Cardiac fibroblast (primary cell): ENCODE measurements around the gene LCLAT1.

ENCODE experiments used
- DNase-seq, 2 donors: peaks; one replicate each; pipeline versions ENCODE4 v3.0.0 to v3.0.0-alpha.2; 2010; ENCODE audit warnings: low read depth in 2 of 2
- H3K4me3 ChIP-seq, 2 donors: replicated peaks in 1 of 2; 1 replicate in 1 of 2; 2 replicates in 1 of 2; pipeline ENCODE4 v1.5.1; 2011; ENCODE audit warnings: low read depth in 2 of 2, low read length in 2 of 2, mild to moderate bottlenecking in 2 of 2, moderate library complexity in 1 of 2
- TF ChIP-seq, protein P1 (sequence below): IDR thresholded peaks from one replicate; pipeline ENCODE4 v1.5.1; 2011; ENCODE audit warnings: low read depth, mild to moderate bottlenecking, low read length, inconsistent platforms

Gene LCLAT1

DNA sequence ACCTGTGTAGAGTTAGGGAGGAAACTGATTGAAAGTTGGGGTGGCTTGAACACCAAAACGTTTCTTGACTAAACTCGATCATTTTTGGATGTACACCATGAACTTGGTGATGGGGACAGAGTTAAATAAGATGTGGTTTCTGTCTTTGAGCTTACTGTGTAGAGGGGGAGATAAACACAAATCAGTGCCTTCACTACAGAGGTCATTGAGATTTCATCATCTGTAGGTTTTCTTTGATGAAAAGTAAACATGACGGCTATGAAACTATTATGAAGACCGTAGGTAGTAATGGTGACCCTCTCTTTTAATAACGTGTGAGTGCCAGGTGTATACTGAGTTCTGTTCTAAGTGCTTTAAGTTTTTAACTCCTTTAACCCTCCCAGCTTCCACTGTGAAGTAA lies 6.5 kb downstream of the LCLAT1 start:
- TF ChIP-seq, protein P1, sequence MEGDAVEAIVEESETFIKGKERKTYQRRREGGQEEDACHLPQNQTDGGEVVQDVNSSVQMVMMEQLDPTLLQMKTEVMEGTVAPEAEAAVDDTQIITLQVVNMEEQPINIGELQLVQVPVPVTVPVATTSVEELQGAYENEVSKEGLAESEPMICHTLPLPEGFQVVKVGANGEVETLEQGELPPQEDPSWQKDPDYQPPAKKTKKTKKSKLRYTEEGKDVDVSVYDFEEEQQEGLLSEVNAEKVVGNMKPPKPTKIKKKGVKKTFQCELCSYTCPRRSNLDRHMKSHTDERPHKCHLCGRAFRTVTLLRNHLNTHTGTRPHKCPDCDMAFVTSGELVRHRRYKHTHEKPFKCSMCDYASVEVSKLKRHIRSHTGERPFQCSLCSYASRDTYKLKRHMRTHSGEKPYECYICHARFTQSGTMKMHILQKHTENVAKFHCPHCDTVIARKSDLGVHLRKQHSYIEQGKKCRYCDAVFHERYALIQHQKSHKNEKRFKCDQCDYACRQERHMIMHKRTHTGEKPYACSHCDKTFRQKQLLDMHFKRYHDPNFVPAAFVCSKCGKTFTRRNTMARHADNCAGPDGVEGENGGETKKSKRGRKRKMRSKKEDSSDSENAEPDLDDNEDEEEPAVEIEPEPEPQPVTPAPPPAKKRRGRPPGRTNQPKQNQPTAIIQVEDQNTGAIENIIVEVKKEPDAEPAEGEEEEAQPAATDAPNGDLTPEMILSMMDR, result no peak
- no peak overlapping the region for H3K4me3 ChIP-seq
- DNase-seq, result no peak

DNA sequence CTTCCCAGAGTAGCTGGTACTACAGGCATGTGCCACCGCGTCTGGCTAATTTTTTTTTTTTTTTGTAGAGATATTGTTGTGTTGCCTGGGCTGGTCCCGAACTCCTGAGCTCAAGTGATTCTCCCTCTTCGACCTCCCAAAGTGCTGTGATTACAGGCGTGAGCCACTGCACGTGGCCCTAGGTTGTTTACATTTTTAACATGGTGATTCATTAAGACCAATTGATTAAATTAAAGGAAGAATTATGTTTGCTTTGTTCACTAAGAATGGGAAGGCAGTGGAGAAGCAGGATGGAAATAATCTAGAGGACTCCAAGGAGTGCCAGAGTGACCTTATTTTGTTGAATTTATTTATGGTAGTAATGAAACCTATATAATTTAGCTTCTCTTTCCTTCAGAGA lies 7.5 kb downstream of the LCLAT1 start:
- no peak for DNase-seq
- H3K4me3 ChIP-seq, result no peak overlapping the region
- TF ChIP-seq, protein P1, result no peak

DNA sequence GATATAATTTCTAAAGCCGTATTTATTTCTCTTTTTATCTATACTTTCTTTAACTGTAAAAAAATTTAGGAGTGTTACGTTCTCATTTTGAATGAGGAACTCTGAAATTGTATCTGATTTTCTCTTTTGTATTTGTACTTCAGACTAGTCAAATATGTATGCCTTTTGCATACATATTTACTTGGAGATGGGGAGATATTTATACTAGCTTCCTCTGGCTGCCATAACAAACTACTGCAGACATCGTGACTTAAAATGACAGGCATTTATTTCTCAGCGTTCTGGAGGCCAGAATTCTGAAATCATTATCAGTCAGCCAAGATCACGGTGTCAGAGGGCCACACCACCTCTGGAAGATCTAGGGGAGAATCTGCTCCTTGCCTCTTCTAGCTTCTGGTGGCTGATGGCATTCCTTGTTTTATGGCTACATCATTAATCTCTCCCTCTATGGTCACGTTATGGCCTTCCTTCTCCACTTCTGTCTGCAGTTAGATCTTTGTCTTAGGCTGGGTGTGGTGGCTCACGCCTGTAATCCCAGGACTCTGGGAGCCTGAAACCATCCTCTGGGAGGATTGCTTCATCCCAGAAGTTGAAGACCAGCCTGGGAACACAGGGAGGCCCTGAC lies 8.2 kb downstream of the LCLAT1 start:
- DNase-seq, result no peak
- TF ChIP-seq, protein P1, result no peak
- no peak overlapping the region for H3K4me3 ChIP-seq

DNA sequence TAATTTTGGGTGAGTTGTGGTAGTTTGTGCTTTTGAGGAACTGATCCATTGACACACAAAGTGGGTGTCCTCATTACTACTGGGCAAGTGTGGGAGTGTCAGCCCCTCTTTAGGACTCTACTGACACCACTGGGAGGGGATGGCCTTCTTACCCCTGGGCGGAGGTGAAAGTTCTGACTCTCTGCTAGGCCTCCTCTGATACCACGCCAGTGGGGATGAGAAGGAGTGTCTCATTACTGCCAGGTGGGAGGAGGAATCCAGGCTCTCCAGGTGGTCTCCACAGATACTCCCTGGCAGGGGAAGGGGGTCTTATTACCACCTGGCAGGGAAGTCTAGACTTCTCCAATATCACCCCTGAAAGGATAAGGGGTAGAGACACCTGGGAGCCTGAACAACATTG lies 9.1 kb downstream of the LCLAT1 start:
- TF ChIP-seq, protein P1, result no peak
- H3K4me3 ChIP-seq, result no peak overlapping the region
- no peak for DNase-seq

DNA sequence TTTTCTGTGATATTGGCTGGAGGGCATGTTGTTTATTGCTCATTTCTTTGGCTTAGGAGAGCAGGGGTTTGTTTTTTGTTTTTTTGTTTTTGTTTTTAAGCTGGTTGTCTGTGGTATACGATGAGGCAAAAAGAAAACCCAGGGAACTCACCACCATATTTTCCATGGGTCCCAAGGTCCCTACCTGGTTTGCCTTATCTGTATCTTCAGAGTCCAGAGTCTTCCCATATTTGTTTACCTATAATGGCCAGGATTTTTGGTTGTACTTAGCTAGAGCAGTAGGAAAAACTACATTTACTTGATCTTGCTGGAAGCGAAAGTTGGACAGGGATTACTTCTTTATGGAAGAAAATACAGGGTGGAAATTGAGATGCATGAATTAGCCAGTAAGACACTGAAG lies 9.5 kb downstream of the LCLAT1 start:
- H3K4me3 ChIP-seq, result no peak overlapping the region
- TF ChIP-seq, protein P1, result no peak
- no peak for DNase-seq

DNA sequence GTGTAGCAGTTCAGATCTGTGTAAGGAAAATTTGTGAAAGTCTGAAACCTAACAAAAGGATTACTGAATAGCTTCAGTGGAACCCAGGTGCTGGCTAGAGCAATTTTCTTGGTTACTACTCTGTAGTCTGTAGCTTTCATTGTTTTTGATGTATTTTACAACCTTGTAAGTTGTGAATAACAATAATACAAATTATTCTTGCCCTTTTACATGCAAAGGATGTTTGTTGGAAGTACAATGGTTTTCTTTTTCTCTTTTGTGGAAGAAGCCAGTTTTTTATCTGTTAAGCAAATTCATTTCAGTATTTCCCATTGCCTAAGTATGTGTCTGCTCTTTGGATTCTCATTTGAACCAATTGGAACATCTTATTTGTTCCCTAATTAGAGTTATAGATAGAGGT lies 10.2 kb downstream of the LCLAT1 start:
- no peak for DNase-seq
- H3K4me3 ChIP-seq, result no peak overlapping the region
- TF ChIP-seq, protein P1, result no peak

DNA sequence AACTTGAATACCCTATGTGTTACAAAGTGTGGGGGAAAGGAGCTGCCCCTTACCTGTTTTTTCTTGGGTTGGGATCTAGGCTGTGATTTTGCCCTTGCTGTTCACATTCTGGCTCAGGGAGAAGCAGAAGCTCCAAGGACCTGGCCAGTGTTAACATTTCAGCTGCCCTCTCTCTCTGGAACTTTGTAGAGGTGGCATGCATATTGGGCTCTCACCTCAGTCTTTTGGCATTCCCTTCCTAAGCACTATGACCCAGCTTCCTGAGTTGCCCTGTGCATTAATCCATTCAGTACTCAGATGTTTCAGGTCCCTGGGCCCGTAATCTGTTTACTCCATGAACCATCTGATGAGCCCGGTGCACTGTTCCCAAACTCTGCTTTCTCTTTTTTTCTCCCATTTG lies 12.1 kb downstream of the LCLAT1 start:
- DNase-seq, result no peak
- no peak overlapping the region for H3K4me3 ChIP-seq
- TF ChIP-seq, protein P1, result no peak
